Measurements from ENCODE around the gene TRIM13.
A peak's percentile ranks its signal among the peaks of the same experiment; 100 is the strongest.

The TRIM13 gene

GRCh38 chr13:50026788-50027473 is 30.1 kb downstream of the TRIM13 start:
- Histone ChIP-seq H3K4me1 (ENCODE audit: control insufficient read depth in 1 of 2, insufficient read depth in 1 of 2, low read depth in 1 of 2, low read length in 1 of 2) (peaks cover 7 to 8% of the 10 kb centered on the region in 2 experiments), H3K9me3 (no peaks in the 10 kb centered on the region), H3K27me3 (no peaks in the 10 kb centered on the region), H3K27ac (no peak overlapping the region), H3K4me3 (ENCODE audit: low read depth in 1 of 2, low read length in 1 of 2) (no peak overlapping the region), H3K36me3 (peaks cover 42% of the 10 kb centered on the region)
- TF ChIP-seq CTCF (IDR thresholded peaks at IDR 0.05), result no peak

- H3K36me3 ChIP-seq, result peaks cover 20% of the 10 kb centered on the region
- H3K9me3 ChIP-seq, result no peaks in the 10 kb centered on the region
- no peak for TF ChIP-seq CTCF (IDR thresholded peaks at IDR 0.05)
- H3K4me3 ChIP-seq (ENCODE audit: low read depth in 1 of 2, low read length in 1 of 2), result no peak overlapping the region
- H3K4me1 ChIP-seq (ENCODE audit: control insufficient read depth in 1 of 2, insufficient read depth in 1 of 2, low read depth in 1 of 2, low read length in 1 of 2), result no peaks in the 10 kb centered on the region
- no peak overlapping the region for H3K27ac ChIP-seq
- no peaks in the 10 kb centered on the region for H3K27me3 ChIP-seq
Measured at GRCh38 chr13:50030315-50030714, 33.5 kb downstream of the TRIM13 start.

GRCh38 chr13:50033725-50034124 is 36.9 kb downstream of the TRIM13 start:
- no peaks in the 10 kb centered on the region for H3K27me3 ChIP-seq
- H3K4me3 ChIP-seq (ENCODE audit: low read depth in 1 of 2, low read length in 1 of 2), result no peak overlapping the region
- H3K9me3 ChIP-seq, result no peaks in the 10 kb centered on the region
- H3K36me3 ChIP-seq, result peaks cover 8% of the 10 kb centered on the region
- peak overlapping the region; percentile 53 for H3K27ac ChIP-seq
- no peak for TF ChIP-seq CTCF (IDR thresholded peaks at IDR 0.05)
- no peaks in the 10 kb centered on the region for H3K4me1 ChIP-seq (ENCODE audit: control insufficient read depth in 1 of 2, insufficient read depth in 1 of 2, low read depth in 1 of 2, low read length in 1 of 2)

GRCh38 chr13:50037788-50038187 is 40.9 kb downstream of the TRIM13 start:
- TF ChIP-seq CTCF (IDR thresholded peaks at IDR 0.05), result no peak
- no peaks in the 10 kb centered on the region for H3K9me3 ChIP-seq
- H3K27me3 ChIP-seq, result no peaks in the 10 kb centered on the region
- no peak overlapping the region for H3K4me3 ChIP-seq (ENCODE audit: low read depth in 1 of 2, low read length in 1 of 2)
- no peak overlapping the region for H3K27ac ChIP-seq
- H3K4me1 ChIP-seq (ENCODE audit: control insufficient read depth in 1 of 2, insufficient read depth in 1 of 2, low read depth in 1 of 2, low read length in 1 of 2), result no peaks in the 10 kb centered on the region
- peaks cover 30% of the 10 kb centered on the region for H3K36me3 ChIP-seq

- TF ChIP-seq CTCF (IDR thresholded peaks at IDR 0.05), result no peak
- no peak overlapping the region for H3K4me3 ChIP-seq (ENCODE audit: low read depth in 1 of 2, low read length in 1 of 2)
- peaks cover 34% of the 10 kb centered on the region for H3K36me3 ChIP-seq
- no peaks in the 10 kb centered on the region for H3K9me3 ChIP-seq
- no peaks in the 10 kb centered on the region for H3K4me1 ChIP-seq (ENCODE audit: control insufficient read depth in 1 of 2, insufficient read depth in 1 of 2, low read depth in 1 of 2, low read length in 1 of 2)
- no peak overlapping the region for H3K27ac ChIP-seq
- no peaks in the 10 kb centered on the region for H3K27me3 ChIP-seq
Measured at GRCh38 chr13:50038266-50038665, 41.4 kb downstream of the TRIM13 start.
